ENCODE data around the gene APOD. TPM values are rescaled to one million over a fixed set of nuclear protein-coding genes. Genes with fewer than 3 reads are reported as not detected.

The APOD gene
- total and polyA plus RNA-seq, 2 of the 8 experiments (the other 6 are each of a cell fraction or from before 2014, with no cell fraction given) = not detected

DNA sequence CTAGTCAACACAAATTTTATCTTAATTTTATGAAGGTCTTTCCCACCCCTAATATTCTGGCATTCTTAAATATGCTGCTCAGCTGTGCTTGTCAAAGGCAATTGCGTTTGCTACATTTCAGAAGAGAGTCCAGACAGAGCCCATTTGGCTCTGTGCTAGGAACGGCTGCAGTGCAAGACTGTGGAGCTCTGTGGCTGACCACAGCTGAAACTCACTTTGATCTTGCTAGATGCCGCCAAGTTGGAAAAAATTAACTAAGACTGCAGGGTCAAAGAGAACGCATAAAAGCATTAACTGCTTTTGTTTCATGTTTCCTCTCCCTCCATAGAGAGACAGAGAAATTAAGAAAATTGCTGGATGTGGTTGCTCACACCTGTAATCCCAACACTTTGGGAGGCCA lies 33.0 kb downstream of the APOD start (continued):
- no peak for TF ChIP-seq CBX5 (IDR thresholded peaks at IDR 0.05; ENCODE audit: low read depth, low read length)
- TF ChIP-seq, protein P1, sequence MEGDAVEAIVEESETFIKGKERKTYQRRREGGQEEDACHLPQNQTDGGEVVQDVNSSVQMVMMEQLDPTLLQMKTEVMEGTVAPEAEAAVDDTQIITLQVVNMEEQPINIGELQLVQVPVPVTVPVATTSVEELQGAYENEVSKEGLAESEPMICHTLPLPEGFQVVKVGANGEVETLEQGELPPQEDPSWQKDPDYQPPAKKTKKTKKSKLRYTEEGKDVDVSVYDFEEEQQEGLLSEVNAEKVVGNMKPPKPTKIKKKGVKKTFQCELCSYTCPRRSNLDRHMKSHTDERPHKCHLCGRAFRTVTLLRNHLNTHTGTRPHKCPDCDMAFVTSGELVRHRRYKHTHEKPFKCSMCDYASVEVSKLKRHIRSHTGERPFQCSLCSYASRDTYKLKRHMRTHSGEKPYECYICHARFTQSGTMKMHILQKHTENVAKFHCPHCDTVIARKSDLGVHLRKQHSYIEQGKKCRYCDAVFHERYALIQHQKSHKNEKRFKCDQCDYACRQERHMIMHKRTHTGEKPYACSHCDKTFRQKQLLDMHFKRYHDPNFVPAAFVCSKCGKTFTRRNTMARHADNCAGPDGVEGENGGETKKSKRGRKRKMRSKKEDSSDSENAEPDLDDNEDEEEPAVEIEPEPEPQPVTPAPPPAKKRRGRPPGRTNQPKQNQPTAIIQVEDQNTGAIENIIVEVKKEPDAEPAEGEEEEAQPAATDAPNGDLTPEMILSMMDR (IDR thresholded peaks at IDR 0.05; ENCODE audit: control extremely low read depth in 1 of 3, insufficient read depth in 1 of 3, low read depth in 1 of 3, low read length in 3 of 3) = no peak
